Measurements from ENCODE around the gene NAALADL1.
A peak's percentile ranks its signal among the peaks of the same experiment; 100 is the strongest.

NAALADL1 gene

GRCh38 chr11:65058419-65059054 is at the start of gene NAALADL1:
NAALADL1 (minus strand) TSS chr11:65058553; CDS start chr11:65058521, 32 bp downstream.
- DNase-seq, result no peak

- no peak for DNase-seq
These were observed 49.6 kb upstream of the NAALADL1 start for GRCh38 chr11:65107751-65108468.

GRCh38 chr11:65107078-65107477 is 48.7 kb upstream of the NAALADL1 start:
- no peak for DNase-seq

GRCh38 chr11:65104628-65105027 is 46.3 kb upstream of the NAALADL1 start:
- DNase-seq, result no peak

GRCh38 chr11:65103476-65103875 is 45.1 kb upstream of the NAALADL1 start:
- DNase-seq, result no peak

GRCh38 chr11:65102142-65103095 is 44.1 kb upstream of the NAALADL1 start:
- no peak for DNase-seq

GRCh38 chr11:65100674-65101350 is 42.5 kb upstream of the NAALADL1 start:
- DNase-seq, result no peak

- no peak for DNase-seq
These were observed 38.6 kb upstream of the NAALADL1 start for GRCh38 chr11:65096926-65097325.

GRCh38 chr11:65095974-65096806 is 37.8 kb upstream of the NAALADL1 start, which contains the start of gene VPS51:
VPS51 (plus strand) TSS chr11:65096214; CDS start chr11:65096251, 37 bp downstream.
- peak; percentile 88 for DNase-seq

GRCh38 chr11:65095427-65095826 is 37.1 kb upstream of the NAALADL1 start:
- no peak for DNase-seq

GRCh38 chr11:65090628-65091027 is 32.3 kb upstream of the NAALADL1 start:
- DNase-seq, result no peak

- DNase-seq, result no peak
These were observed 31.3 kb upstream of the NAALADL1 start for GRCh38 chr11:65089621-65090020.

GRCh38 chr11:65087827-65088226 is 29.5 kb upstream of the NAALADL1 start:
- DNase-seq, result no peak

- DNase-seq, result no peak
These were observed 28.9 kb upstream of the NAALADL1 start for GRCh38 chr11:65087216-65087615.

GRCh38 chr11:65086809-65087208 is 28.5 kb upstream of the NAALADL1 start:
- DNase-seq, result no peak

GRCh38 chr11:65085446-65085845 is 27.1 kb upstream of the NAALADL1 start:
- no peak for DNase-seq

GRCh38 chr11:65084598-65085375 is 26.4 kb upstream of the NAALADL1 start:
- DNase-seq, result no peak

- peak; percentile 97 for DNase-seq
These were observed 25.7 kb upstream of the NAALADL1 start, which contains the start of the genes CDCA5 and ZFPL1 for GRCh38 chr11:65083834-65084597. CDCA5 (minus strand) TSS chr11:65084040; CDS start chr11:65083978, 62 bp downstream. ZFPL1 (plus strand) TSS chr11:65084222; CDS start chr11:65084699, 477 bp downstream.

- DNase-seq, result no peak
These were observed 24.9 kb upstream of the NAALADL1 start for GRCh38 chr11:65083134-65083833.
